Measurements from ENCODE around the gene TELO2. TPM values are rescaled to one million over a fixed set of nuclear protein-coding genes. Genes with fewer than 3 reads are reported as not detected.

Gene TELO2
- total RNA-seq (2022; extraction: Qiagen RNA extraction), result 33.6 to 38.1 TPM (median 35.9 TPM) in 5 replicates

GRCh38 chr16:1492923-1493745, at the start of gene TELO2:
Gene TELO2, plus strand, starts transcription at chr16:1493360. Its CDS starts 922 bp downstream, at chr16:1494282.

DNA sequence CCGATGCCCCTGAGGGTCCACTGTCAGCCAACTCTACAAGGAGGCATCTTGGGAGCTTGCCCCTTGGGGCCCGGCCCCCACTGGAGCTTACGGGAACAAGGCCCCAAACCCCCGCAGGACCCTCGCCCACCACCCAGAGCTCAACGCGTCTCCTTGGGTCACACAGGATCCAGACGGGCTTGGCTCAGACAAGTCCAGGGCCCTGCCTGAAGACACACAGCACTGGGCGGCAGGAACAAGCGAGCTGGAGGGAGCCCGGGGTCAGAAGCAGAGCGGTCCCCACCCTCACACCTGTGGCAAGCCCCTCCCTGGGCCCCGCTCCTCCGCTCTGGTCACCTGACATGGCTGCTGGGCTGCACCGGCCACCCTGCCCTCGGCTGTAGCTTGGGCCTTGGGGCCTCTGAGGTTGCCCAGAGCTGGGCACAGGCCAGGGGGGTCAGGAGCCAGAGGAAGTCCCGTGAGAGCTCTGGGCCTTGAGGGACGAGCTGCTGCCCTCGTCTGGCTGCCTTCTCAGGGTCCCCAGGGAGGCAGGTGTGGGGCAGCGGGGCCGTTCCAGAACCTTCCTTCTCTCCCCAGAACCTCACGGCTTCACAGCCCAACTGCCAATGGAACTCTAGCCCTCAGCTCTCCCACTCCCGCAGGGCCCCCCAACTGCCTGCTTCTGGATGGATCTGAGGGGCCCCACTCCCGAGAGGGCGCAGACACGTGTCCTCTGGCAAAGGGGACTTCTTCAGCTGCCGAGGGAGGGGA, 49.0 kb upstream of the TELO2 start, which contains the start of gene CCDC154:
TSS of gene CCDC154 (minus strand) at position 577 of the 750 bp plus-strand sequence. CDS start at position 343, 234 bp downstream.

GRCh38 chr16:1474796-1475551, 18.2 kb upstream of the TELO2 start, which contains the start of gene CLCN7:
Gene CLCN7, minus strand, starts transcription at chr16:1475028. Its CDS starts 54 bp downstream, at chr16:1474974.

GRCh38 chr16:1488619-1489018, 4.5 kb upstream of the TELO2 start, which contains the start of gene PTX4:
Gene PTX4, minus strand, starts transcription at chr16:1488944. Its CDS starts 35 bp downstream, at chr16:1488909.

GRCh38 chr16:1533443-1533951, 40.3 kb downstream of the TELO2 start, which contains the start of gene TMEM204:
Gene TMEM204, plus strand, starts transcription at chr16:1533666. Its CDS starts 610 bp downstream, at chr16:1534276.

Other genes starting within 250 kb of the TELO2 start
- gene TPSD1, start 237.3 kb upstream of the TELO2 start, total RNA-seq (2022; extraction: Qiagen RNA extraction), result not detected in 5 replicates
- 139 to 194 TPM (median 157 TPM) in 5 replicates for gene UBE2I, start 183.7 kb upstream of the TELO2 start, total RNA-seq (2022; extraction: Qiagen RNA extraction)
- 0.64 to 1.6 TPM (median 0.93 TPM) in 5 replicates for gene BAIAP3, start 159.7 kb upstream of the TELO2 start, total RNA-seq (2022; extraction: Qiagen RNA extraction)
- gene TSR3, start 141.5 kb upstream of the TELO2 start, total RNA-seq (2022; extraction: Qiagen RNA extraction), result 61.7 to 98.0 TPM (median 90.5 TPM) in 5 replicates
- gene GNPTG, start 141.4 kb upstream of the TELO2 start, total RNA-seq (2022; extraction: Qiagen RNA extraction), result 28.2 to 37.3 TPM (median 36.1 TPM) in 5 replicates
- gene UNKL, start 78.7 kb upstream of the TELO2 start, total RNA-seq (2022; extraction: Qiagen RNA extraction), result 25.0 to 26.5 TPM (median 25.6 TPM) in 5 replicates
- gene UQCC4, start 72.6 kb upstream of the TELO2 start, total RNA-seq (2022; extraction: Qiagen RNA extraction), result 32.1 to 38.6 TPM (median 36.5 TPM) in 5 replicates
- gene PERCC1, start 62.3 kb upstream of the TELO2 start, total RNA-seq (2022; extraction: Qiagen RNA extraction), result not detected in 5 replicates
- gene CCDC154, start 48.8 kb upstream of the TELO2 start, total RNA-seq (2022; extraction: Qiagen RNA extraction), result 0.06 to 0.33 TPM (median 0.27 TPM) in 5 replicates
- 65.8 to 70.2 TPM (median 68.1 TPM) in 5 replicates for gene CLCN7, start 18.3 kb upstream of the TELO2 start, total RNA-seq (2022; extraction: Qiagen RNA extraction)
- not detected in 5 replicates for gene PTX4, start 4.4 kb upstream of the TELO2 start, total RNA-seq (2022; extraction: Qiagen RNA extraction)
- gene TMEM204, start 40.3 kb downstream of the TELO2 start, total RNA-seq (2022; extraction: Qiagen RNA extraction), result 0.07 to 0.23 TPM (median 0.12 TPM) in 3 of 5 replicates, not detected in the others
- 6.3 to 9.5 TPM (median 8.4 TPM) in 5 replicates for gene IFT140, start 118.7 kb downstream of the TELO2 start, total RNA-seq (2022; extraction: Qiagen RNA extraction)
- gene CRAMP1, start 119.0 kb downstream of the TELO2 start, total RNA-seq (2022; extraction: Qiagen RNA extraction), result 13.3 to 16.8 TPM (median 14.3 TPM) in 5 replicates
- gene JPT2, start 184.9 kb downstream of the TELO2 start, total RNA-seq (2022; extraction: Qiagen RNA extraction), result 170 to 228 TPM (median 171 TPM) in 5 replicates
- 49.3 to 62.0 TPM (median 54.2 TPM) in 5 replicates for gene MAPK8IP3, start 212.8 kb downstream of the TELO2 start, total RNA-seq (2022; extraction: Qiagen RNA extraction)

Data from A549 treated with Hydrocortisone at 1 μM for 4 hours (cell line).